HL-60 (cell line): ENCODE results near the gene GRID2.

ENCODE experiments used
- DNase-seq, 2 experiments: peaks; one replicate each; pipeline ENCODE4 v3.0.0-alpha.2; 2010 to 2020; ENCODE audit warnings: low read depth in 1 of 2, low spot score in 1 of 2
- H3K27ac ChIP-seq: fragments of 250-450 bp; sonication (Bioruptor Pico); replicated peaks from 2 replicates; pipeline ENCODE4 v1.5.1; 2020; ENCODE audit warnings: mild to moderate bottlenecking, moderate library complexity
- H3K27me3 ChIP-seq: fragments of 250-450 bp; sonication (Bioruptor Pico); 2 replicates; pipeline ENCODE4 v1.5.1; 2021; ENCODE audit warnings: mild to moderate bottlenecking, moderate library complexity; ENCODE audit not compliant: insufficient read depth, poor library complexity, severe bottlenecking
- H3K4me3 ChIP-seq: replicated peaks from 2 replicates; pipeline ENCODE4 v1.5.1; 2011; ENCODE audit warnings: mild to moderate bottlenecking, control low read depth, low read length; ENCODE audit not compliant: insufficient read depth
- GABPA ChIP-seq: IDR thresholded peaks from 2 replicates; pipeline ENCODE4 v1.6.1; 2012; ENCODE audit warnings: low read depth
- POLR2AphosphoS5 ChIP-seq: IDR thresholded peaks from 2 replicates; pipeline ENCODE4 v1.6.1; 2012; ENCODE audit warnings: low read depth
- SPI1 ChIP-seq: IDR thresholded peaks from 2 replicates; pipeline ENCODE4 v1.6.1; 2012; ENCODE audit warnings: low read depth, mild to moderate bottlenecking, borderline replicate concordance
- long read RNA-seq: library from polyadenylated mRNA; unstranded; transcript quantifications from one replicate; pipeline ENCODE4 v2.0.0, GENCODE V29; 2020
- TF ChIP-seq, protein P1 (sequence below): IDR thresholded peaks from one replicate; pipeline ENCODE4 v1.5.1; 2011; ENCODE audit warnings: low read length, control low read depth, inconsistent platforms; ENCODE audit not compliant: insufficient read depth
- TF ChIP-seq, protein P2 (sequence below): IDR thresholded peaks from 2 replicates; pipeline ENCODE4 v1.6.1; 2012; ENCODE audit warnings: low read depth; ENCODE audit not compliant: insufficient replicate concordance

Gene GRID2
- long read RNA-seq, partial matches to known transcripts: 0 of 2 reads
- long read RNA-seq, other reads (novel, unspliced or antisense): 2 of 2 reads

DNA sequence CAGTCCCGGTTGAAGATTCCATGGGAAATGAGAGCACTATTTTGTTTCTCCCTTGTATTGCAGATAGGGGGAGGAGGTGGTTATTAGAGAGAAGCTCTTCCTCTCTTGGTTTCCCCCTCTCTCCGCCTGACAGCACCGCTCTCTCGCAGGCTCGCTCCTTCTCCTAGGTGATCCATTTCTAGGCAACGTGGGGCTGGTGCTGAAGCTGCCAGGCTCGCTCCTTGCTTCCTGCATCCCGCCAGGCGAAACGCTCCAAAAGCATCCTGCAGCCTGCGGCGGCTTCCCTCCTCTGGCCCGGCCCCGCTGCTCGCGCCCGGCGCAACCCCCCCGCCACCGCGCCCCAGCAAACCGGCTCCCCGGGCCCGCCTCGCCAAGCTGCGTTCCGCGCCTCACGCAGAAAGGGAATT, at the start of gene GRID2:
Gene GRID2 (plus strand): TSS at position 346 of the 407 bp plus-strand sequence.
- no peak for DNase-seq
- Histone ChIP-seq H3K4me3 (no peak within 1 kb of the TSS), H3K27me3 (peaks cover 31% of the 10 kb centered on the region), H3K27ac (no peak within 1 kb of the TSS)
- TF ChIP-seq SPI1 (no peak), GABPA (no peak), POLR2AphosphoS5 (no peak)
- TF ChIP-seq, protein P1, sequence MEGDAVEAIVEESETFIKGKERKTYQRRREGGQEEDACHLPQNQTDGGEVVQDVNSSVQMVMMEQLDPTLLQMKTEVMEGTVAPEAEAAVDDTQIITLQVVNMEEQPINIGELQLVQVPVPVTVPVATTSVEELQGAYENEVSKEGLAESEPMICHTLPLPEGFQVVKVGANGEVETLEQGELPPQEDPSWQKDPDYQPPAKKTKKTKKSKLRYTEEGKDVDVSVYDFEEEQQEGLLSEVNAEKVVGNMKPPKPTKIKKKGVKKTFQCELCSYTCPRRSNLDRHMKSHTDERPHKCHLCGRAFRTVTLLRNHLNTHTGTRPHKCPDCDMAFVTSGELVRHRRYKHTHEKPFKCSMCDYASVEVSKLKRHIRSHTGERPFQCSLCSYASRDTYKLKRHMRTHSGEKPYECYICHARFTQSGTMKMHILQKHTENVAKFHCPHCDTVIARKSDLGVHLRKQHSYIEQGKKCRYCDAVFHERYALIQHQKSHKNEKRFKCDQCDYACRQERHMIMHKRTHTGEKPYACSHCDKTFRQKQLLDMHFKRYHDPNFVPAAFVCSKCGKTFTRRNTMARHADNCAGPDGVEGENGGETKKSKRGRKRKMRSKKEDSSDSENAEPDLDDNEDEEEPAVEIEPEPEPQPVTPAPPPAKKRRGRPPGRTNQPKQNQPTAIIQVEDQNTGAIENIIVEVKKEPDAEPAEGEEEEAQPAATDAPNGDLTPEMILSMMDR: no peak
- TF ChIP-seq, protein P2, sequence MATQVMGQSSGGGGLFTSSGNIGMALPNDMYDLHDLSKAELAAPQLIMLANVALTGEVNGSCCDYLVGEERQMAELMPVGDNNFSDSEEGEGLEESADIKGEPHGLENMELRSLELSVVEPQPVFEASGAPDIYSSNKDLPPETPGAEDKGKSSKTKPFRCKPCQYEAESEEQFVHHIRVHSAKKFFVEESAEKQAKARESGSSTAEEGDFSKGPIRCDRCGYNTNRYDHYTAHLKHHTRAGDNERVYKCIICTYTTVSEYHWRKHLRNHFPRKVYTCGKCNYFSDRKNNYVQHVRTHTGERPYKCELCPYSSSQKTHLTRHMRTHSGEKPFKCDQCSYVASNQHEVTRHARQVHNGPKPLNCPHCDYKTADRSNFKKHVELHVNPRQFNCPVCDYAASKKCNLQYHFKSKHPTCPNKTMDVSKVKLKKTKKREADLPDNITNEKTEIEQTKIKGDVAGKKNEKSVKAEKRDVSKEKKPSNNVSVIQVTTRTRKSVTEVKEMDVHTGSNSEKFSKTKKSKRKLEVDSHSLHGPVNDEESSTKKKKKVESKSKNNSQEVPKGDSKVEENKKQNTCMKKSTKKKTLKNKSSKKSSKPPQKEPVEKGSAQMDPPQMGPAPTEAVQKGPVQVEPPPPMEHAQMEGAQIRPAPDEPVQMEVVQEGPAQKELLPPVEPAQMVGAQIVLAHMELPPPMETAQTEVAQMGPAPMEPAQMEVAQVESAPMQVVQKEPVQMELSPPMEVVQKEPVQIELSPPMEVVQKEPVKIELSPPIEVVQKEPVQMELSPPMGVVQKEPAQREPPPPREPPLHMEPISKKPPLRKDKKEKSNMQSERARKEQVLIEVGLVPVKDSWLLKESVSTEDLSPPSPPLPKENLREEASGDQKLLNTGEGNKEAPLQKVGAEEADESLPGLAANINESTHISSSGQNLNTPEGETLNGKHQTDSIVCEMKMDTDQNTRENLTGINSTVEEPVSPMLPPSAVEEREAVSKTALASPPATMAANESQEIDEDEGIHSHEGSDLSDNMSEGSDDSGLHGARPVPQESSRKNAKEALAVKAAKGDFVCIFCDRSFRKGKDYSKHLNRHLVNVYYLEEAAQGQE: no peak

- H3K27ac ChIP-seq: no peak overlapping the region
- no peak for DNase-seq
- TF ChIP-seq, protein P2: no peak
- TF ChIP-seq, protein P1: no peak
- TF ChIP-seq SPI1 (no peak), GABPA (no peak), POLR2AphosphoS5 (no peak)
- no peaks in the 10 kb centered on the region for H3K27me3 ChIP-seq
- no peak overlapping the region for H3K4me3 ChIP-seq
Measured at GRCh38 chr4:92253986-92254671, 49.6 kb upstream of the GRID2 start.

GRCh38 chr4:92254767-92255442, 48.9 kb upstream of the GRID2 start:
- Histone ChIP-seq H3K27me3 (no peaks in the 10 kb centered on the region), H3K27ac (no peak overlapping the region), H3K4me3 (no peak overlapping the region)
- DNase-seq: no peak
- TF ChIP-seq POLR2AphosphoS5 (no peak), SPI1 (no peak), GABPA (no peak)
- TF ChIP-seq, protein P2: no peak
- TF ChIP-seq, protein P1: no peak
